ENCODE data around the gene CAMKK2.
"Not testable (repeated sequence)": the region's sequence is repeated elsewhere in the genome, so short reads cannot be mapped to it uniquely, and the experiment has no call there.

Gene CAMKK2

DNA sequence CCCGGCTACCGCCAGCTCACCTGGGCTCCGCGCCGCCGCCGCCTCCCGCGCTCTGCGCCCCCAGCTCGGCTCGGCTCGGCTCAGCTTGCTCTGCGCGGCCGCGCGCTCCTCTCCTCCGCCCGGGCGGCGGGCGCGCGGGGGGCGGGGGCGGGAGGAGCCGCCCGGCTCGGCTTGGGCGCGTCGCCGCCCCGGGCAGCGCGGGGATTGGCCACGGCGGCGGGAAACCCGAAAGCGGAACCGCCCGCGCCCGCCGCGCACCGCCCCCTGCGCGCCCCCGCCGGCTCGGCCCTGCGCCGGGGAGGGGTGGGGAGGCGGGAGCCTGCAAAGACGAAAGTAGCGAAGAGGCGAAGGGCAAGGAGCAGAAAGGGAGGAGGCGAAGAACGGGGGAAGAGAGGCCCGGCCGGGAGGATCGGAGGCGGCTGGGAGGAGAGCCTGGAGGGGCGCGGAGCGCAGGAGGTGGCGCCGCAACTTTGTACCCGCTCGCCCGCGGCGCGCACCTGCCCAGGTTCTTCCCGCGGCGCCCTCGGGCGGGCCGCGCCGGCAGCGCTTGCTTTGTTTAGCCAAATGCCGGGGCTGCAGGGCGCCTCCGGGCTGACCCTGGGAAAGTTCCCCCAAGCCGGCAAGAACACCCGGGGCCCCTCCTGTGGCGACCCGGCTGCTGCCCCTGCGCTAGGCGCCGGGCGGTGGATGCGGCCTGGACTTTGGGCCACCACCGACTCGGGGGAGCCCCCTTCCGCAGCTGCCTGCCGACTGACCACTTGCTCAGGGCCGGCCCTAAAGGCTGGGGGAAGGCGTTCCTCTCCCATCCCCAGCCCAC, at the start of gene CAMKK2:
TSS of gene CAMKK2 (minus strand) at position 92 of the 817 bp plus-strand sequence. CDS start 22,183 bp downstream, outside the sequence.
- DNase-seq (ENCODE audit: low spot score) = peak; percentile 99

DNA sequence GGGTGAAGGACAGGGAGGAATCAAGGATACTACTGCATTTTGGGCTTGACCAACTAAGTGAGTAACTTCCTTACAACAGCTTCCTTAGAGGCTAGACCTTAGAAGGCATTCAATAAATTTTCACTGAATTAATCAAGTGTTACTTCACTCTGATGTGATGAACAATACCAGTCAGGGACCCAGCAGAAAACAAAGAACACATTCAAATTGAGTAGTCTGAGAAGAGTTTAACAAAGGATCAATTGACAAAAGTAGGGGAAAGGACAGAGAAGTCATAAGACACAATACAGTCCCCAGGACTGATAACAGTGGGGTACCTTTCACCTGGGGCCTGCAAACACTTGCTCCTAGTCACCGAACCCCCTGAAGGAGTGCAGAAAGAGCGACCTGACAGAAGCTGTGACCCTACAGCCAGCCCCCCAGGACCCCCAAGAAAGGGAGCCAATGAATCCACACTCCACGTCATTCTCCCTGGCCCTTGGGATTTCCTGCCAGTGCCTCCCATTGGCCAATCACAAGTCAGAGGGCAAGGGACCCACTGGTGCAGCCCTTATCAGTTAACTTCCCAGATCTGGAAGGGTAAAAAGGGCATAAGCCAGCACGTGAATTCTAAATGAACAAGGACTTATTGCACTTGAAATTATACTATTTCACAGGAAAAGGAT, 48.8 kb upstream of the CAMKK2 start:
- DNase-seq (ENCODE audit: low spot score) = no peak

DNA sequence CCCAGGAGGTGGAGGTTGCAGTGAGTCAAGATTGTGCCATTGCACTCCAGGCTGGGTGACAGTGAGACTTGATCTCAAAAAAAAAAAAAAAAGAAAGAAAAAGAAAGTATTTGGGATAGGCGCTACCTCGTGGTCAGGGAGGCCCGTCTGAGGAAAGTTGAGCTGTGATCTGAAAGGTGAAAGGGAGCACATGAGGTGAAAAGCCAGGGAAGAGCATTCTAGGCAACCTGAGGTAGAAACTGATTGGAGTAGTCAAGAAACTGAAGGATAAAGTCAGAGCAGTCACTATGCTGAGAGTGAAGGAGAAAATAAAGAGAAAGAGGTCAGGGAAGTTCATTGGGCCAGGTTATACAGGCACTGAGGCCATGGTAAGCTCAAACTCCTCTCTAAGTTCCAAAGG, 48.0 kb upstream of the CAMKK2 start:
- no peak for DNase-seq (ENCODE audit: low spot score)

DNA sequence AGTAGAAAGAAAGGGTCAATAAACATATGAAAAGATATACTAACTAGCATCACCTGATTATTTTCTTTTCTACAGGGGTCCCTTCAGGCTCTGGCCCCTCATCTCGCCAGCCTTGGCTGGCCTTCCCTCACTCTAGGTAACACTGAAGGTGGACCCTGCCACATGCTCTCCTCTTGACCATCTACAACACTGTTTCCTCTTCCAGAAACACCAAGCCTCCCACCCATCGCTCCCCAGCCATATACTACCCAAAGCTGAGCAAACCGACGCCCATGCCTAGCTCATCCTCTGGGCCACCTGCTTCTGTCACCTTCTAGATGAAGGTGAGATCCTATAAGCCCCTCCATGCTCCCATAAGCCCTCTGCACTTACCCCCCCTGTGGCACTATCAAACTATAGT, 40.9 kb upstream of the CAMKK2 start:
- no peak for DNase-seq (ENCODE audit: low spot score)

DNA sequence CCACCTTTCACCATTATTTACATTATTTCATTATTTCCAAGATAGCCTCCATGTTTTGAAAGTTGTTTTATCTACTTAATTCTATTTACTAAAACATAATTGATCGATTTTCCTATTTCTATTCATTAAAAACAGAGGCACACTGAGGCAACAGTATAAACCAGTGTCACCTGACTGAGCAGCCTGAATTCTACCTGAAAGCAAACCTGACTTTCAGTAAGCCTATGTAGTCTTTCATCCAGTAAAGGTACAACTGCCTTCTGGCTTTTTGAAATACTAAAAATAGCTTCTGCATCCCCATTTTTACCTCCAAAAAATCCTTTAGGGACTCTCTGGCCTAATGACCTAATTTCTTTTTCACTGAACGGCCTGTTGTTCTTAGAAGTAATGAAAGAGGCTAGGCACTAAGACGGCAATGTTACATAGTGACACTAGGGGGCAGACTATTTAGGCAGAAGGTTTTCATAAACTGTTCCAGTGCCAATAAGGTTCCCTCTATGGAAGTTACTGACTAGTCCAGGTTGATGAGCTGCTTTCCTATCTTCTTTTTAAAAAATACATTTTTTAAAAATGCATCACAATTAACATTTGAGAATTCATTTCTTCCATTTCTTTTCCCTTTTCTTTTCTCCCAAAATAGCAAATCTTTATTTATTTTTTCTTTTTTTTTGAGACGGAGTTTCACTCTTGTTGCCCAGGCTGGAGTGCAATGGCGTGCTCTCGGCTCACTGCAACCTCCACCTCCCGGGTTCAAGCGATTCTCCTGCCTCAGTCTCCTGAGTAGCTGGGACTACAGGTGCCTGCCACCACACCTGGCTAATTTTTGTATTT, 38.2 kb upstream of the CAMKK2 start:
- DNase-seq (ENCODE audit: low spot score) = peak; percentile 65

DNA sequence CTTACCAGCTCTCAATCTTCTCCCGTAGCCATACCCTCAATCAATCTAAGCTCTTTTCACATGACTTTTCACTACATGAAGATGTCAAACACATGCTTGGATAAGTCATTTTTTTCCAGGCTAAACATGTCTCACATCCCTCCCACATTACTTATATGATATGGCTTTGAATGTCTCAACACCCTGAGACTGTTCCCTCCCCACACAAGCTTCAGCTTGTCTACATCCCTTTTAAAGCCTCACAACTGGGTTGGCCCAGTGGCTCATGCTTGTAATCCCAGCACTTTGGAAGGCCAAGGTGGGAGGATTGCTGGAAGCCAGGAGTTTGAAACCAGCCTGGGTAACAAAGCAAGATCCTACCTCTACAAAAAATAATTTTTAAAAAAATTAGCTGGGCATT, 37.2 kb upstream of the CAMKK2 start:
- no peak for DNase-seq (ENCODE audit: low spot score)

DNA sequence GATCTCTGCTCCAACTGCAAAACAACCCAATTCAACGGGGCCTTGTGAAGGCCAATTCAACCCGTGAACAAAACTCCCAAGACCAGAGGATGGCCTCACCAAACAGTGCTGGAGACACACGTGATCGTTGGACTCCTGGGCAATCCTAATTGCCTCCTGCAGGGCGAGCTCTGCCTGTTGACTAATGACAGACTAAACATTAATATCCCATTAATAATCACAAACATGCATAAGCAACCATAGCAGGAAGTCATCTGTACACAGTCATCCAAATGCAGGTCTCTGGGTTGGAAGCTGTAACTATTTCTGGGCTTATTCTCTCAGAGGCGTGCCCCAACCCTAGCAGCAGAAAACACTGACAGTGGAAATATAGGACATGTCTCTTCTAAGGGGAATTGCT, 34.7 kb upstream of the CAMKK2 start:
- no peak for DNase-seq (ENCODE audit: low spot score)

DNA sequence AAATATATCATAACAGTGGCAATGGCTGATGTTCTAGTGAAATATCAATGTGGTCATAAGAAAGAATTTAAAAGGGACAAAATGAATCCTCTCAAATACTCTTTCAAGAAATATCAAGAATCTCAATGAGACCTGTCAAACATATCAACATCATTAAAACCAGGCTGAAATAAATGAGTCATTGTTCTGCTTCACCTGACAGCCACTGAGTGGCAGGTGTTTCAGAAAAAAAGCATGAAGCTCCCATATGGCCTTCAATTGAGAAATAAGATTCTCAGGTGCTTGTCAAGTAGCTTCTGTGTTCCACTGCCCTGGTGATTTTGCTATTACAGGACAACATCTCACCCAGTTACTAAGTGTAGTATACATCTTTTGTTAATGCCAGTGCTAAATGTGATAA, 34.2 kb upstream of the CAMKK2 start:
- DNase-seq (ENCODE audit: low spot score) = no peak

DNA sequence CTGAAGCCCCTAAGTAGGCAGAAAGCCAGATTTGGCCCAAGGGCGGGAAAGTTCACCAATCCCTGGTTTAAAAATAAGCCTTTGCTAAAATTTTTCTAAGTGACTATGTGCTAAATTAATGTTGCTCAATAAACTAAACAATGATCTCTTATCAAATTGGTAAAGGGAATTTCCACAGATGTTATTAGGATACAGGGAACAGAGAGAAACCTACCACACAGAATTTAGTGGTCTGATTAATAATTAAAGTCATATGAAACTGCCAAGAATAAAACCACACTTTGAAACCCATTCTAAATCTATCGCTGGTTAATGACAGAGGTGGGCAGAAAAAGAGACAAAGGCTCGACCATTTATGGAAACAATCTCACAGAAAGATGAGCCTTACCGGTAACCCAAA, 33.7 kb upstream of the CAMKK2 start:
- no peak for DNase-seq (ENCODE audit: low spot score)

DNA sequence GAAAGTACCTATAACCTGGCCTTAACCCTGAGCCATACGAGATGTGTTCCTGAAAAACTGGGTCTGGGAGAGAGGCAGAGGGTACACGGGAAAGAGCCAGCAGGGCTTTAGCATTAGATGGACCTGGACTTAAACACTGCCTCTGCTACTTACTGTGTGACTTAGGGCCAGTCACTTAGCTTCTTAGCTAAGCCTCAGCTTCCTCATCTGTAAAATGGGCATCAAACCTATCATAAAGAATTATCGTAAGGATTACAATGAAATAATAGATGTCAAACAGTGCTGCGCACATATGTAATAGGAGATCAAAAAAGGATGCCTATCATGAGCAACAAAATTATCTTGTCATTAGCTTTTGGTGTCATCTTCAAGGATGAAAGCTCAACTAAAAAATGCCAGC, 32.1 kb upstream of the CAMKK2 start:
- no peak for DNase-seq (ENCODE audit: low spot score)

DNA sequence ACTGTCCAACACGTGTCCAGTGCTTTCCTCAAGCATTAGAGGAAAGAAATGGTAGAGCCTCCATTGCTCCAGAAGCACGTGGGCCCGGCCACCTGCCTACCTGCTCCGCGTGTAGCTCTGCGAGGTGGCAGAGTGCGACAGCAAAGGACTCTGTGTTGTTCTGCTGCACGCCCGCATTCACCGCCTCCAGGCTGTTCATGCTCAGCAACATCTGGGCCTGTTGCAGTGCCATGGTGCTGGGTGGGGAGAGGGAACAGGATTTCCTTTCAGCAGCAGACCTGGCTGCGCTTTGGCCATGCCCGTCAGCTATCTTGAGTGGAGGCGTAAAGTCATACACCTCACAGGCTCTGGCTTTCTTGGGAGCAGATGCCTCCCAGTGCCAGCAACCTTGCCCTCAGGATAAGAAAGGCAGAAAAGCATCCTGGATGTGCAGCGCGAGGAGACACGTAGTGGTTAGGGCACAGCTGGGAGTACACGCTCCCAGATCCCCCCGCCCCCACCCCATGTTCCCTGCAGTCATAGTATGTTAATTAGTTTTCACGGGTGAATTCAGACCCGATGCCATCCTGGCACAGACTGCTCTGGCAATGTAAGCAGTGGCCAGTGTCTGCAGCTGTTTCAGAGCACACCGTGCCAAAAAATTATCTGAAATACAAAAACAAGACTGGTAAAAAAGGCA, 30.6 kb upstream of the CAMKK2 start:
- DNase-seq (ENCODE audit: low spot score) = no peak

DNA sequence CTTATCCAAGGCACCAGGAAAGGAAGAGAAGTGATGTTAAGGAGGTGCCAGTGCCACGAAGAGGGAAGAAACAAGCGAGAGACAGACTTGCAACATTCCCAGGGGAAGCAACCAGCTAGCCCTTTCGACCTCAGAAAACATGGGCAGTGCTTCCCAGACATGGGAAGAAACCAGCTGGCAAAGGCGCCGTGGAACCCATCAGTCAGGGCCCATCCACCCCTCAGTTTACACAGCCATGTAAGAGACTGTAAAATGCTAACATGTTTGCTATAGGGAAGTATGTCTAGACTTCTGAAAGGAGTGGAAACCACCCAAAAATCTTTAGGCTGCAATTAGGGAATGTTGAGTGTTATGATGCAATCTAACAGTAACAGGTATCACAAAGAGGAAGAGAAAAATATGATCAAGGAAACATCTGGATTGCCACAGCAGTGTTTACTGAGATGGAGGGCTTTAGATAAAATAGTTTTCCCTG, 29.4 kb upstream of the CAMKK2 start:
- DNase-seq (ENCODE audit: low spot score) = no peak

DNA sequence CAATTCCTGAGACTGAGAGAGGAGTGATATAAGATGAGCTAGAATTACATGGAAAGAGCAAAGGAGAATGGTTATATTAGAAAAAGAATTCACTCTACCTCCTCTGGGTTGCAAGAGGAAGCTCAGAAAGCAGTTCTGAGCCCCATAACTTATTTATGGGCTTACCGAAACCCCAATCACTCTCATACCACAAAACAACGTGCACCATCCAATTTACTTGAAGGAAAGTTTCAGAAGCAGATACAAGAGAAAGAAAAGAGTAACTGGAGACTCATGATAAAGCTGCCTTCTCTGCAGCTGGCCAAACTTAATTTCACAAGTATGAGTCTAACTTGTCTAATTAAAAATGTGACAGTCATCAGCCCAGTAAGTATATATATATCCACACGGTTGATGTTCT, 27.4 kb upstream of the CAMKK2 start:
- DNase-seq (ENCODE audit: low spot score) = no peak

DNA sequence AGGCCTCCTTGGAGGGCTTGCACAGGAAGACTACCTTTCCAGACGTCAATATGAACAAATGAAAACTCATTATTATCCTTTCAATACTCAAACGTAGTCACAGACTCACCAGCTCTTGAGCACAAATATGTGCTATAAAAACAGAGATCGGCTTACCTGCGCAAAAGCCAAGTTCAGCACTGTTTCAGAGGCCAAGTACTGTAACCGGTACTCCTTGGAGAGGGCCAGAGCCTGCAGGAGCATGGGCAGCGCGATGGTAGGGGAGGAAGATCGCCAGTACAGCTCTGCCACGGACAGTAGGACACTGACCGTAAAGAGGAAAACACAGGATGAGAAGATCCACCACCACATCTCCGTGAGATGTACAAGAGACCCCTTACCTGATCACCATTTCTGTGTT, 21.6 kb upstream of the CAMKK2 start:
- no peak for DNase-seq (ENCODE audit: low spot score)

DNA sequence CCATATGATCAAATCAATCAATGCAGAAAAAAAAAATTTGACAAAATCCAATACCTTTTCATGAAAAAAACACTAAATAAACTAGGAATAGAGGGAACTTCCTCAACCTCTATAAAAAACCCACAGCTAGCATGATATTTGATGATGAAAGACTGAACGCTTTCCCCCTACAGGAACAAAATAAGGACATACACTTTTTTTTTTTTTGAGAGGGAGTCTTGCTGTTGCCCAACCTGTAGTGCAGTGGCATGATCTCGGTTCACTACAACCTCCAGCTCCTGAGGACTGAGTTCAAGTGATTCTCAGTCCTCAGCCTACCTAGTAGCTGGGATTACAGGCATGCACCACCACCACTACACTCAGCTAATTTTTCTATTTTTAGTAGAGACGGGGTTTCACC, 17.9 kb upstream of the CAMKK2 start:
- DNase-seq (ENCODE audit: low spot score) = no peak

DNA sequence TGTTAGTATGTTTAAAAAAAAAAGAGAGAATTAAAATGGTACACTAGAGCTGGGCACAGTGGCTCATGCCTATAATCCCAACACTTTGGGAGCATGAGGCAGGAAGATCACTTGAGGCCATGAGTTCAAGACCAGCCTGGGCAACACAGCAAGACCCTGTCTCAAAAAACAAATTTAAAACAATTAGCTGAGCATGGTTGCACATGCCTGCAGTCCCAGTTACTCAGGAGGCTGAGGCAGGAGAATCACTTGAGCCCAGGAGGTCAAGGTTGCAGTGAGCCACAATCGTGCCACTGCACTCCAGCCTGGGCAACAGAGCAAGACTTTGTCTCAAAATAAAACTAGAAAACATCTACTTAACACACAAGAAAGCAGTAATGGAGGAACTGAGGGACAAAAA, 13.7 kb upstream of the CAMKK2 start:
- not testable (repeated sequence) for DNase-seq (ENCODE audit: low spot score)

DNA sequence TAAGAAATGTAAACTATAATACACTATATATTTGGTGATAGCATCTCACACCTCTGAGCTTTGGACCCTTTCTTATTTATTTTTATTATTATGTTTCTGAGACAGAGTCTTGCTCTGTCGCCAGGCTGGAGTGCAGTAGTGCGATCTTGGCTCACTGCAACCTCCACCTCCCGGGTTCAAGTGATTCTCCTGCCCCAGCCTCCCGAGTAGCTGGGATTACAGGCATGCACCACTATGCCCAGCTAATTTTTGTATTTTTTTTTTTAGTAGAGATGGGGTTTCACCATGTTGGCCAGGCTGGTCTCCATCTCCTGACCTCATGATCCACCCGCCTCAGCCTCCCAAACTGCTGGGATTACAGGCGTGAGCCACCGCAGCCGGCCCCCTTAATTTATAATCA, 10.9 kb upstream of the CAMKK2 start:
- DNase-seq (ENCODE audit: low spot score) = not testable (repeated sequence)

DNA sequence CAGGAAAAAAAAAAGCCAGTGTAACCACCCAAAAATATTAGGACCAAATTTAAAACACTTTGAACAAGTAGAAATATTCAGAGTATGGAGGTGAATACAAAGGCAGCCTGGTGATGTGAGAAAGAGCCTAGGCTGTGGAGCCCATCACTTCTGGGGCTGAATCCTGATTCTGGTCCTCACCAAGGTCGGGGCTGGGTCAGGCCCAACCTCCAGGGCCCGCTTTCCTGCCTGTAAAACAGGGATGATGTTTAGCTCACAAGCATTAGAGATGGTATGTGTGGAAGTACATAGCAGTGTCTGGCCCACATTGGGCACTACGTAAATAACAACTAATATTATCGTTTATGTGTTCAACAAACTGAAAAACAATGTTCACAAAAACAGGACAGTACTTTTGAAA, 7.8 kb upstream of the CAMKK2 start:
- DNase-seq (ENCODE audit: low spot score) = no peak

DNA sequence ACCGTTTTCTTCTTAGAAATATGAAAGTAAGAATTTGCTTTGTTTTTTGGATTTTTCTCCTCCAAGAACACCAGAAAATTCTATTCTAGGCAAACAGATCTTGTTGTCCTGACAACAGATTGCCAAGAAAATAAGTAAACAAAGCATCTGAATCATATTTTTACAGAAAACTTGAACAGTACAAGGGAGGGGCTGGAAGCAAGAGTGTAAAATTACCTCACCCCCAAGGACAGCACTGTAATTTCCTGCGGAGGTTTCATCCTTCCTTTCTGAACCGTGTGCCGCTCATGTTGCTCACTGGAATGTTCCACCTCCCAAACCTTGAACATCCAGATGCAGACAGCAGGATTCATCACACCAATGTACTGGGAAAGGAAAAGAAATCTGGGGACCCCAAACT, 5.4 kb upstream of the CAMKK2 start:
- DNase-seq (ENCODE audit: low spot score) = no peak

DNA sequence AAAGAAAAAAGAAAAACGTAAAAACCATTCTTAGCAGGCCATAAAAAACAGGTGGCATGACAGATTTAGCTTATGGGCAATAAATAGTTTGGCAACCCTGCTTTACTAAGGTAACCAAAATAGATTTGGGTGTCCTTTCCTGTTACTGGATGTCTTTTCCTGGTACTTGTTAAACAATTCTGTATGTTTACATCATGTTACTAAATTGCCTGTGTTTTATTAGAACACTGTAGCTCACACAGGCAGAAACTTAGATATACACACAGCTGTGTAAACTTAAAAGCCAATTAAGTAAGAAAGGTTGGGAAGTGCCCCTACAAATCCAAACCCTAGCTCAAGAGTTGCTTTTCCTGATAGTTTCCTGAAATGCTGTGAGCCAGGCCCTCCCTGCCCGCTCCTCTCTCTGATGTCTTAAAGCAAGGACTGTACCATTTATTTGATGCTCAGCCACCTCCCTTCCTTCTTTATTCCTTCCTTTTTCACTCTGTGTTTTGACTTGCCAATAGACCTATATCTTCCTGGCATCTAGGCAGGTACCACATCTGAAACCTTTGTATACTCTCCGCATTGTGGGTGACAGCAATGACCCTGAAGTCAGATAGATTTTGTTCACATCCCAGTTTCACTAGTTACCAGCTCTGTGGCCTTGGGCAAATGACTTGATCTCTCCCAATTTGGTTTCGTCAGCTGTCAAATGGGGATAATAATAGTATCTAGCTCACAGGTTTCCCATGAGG, 3.7 kb upstream of the CAMKK2 start:
- DNase-seq (ENCODE audit: low spot score) = no peak

DNA sequence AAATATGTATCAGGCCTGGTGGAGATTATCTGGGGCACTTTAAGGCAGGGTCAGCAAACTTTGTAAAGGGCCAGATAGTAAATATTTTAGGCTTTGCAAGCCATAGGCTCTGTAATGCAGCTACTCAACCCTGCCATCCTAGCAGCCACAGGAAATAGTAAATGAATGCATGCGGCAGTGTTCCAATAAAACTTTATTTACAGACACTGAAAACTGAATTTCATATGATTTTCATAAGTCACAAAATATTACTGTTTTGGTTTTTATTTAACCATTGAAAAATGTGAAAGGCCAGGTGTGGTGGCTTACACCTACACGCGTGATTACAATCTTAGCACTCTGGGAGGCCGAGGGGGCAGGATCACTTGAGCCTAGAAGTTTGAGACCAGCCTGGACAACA, 3.2 kb upstream of the CAMKK2 start:
- no peak for DNase-seq (ENCODE audit: low spot score)
